Large intestine (tissue), 3 donors: ENCODE data around the gene ENG. TPM values are rescaled to one million over a fixed set of nuclear protein-coding genes. Genes with fewer than 3 reads are reported as not detected.
"Not testable (repeated sequence)": the region's sequence is repeated elsewhere in the genome, so short reads cannot be mapped to it uniquely, and the experiment has no call there.

Experiments used
- DNase-seq, 2 donors: peaks; one replicate each; pipeline versions ENCODE4 v3.0.0 to v3.0.0-alpha.2; 2013
- H3K27ac ChIP-seq: one replicate; pipeline ENCODE4 v1.5.1; 2013; ENCODE audit warnings: low read length
- H3K27me3 ChIP-seq: 2 replicates; pipeline ENCODE4 v1.6.1; 2013; ENCODE audit warnings: low read length; ENCODE audit not compliant: control insufficient read depth, insufficient read depth
- H3K36me3 ChIP-seq: 2 replicates; pipeline ENCODE4 v1.6.1; 2013; ENCODE audit warnings: low read length; ENCODE audit not compliant: control insufficient read depth, insufficient read depth
- H3K4me1 ChIP-seq: one replicate; pipeline ENCODE4 v1.6.1; 2013; ENCODE audit warnings: low read length; ENCODE audit not compliant: control insufficient read depth, insufficient read depth
- H3K4me3 ChIP-seq: one replicate; pipeline ENCODE4 v1.5.1; 2013; ENCODE audit warnings: low read length
- H3K9me3 ChIP-seq: one replicate; pipeline ENCODE4 v1.6.1; 2013; ENCODE audit warnings: mild to moderate bottlenecking, low read depth, low read length, moderate library complexity; ENCODE audit not compliant: control insufficient read depth
- WGBS: methylation state at CpG from one replicate; pipeline ENCODE4 v1.1.5; 2013; ENCODE audit warnings: low lambda C conversion rate; ENCODE audit not compliant: insufficient coverage; 5-methylcytosine and 5-hydroxymethylcytosine counted together
- polyA plus RNA-seq: library from polyadenylated mRNA; unstranded; fragments of 120-200 nt; gene quantifications from one replicate; pipeline ENCODE4 v1.2.1, GENCODE V29; 2013

The ENG gene
- polyA plus RNA-seq, 1 donor: 21.6 TPM

DNA sequence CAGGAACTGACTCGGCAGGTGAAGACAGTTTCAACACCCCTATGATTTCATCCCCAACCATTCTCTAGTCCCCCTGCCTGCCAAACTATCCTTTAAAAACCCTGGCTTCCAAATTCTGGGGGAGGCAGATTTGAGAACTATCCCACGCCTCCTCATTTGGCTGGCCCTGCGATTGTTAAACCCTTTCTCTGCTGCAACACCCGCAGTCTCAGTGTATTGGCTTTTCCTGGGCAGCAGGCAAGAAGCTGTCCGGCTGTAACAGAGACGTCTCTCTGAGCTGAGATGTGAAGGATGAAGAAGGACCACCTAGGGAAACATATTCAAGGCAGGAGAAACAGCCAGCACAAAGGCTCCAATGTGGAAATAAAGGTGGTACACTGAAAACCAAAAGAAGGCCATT lies 38.4 kb upstream of the ENG start:
- H3K4me1 ChIP-seq: peaks cover 9% of the 10 kb centered on the region
- peaks cover 25% of the 10 kb centered on the region for H3K9me3 ChIP-seq
- no peak for DNase-seq
- WGBS: 100% methylated on average over 2 of the region's 6 CpGs
- peaks cover 37% of the 10 kb centered on the region for H3K36me3 ChIP-seq
- no peaks in the 10 kb centered on the region for H3K27me3 ChIP-seq
- no peak overlapping the region for H3K4me3 ChIP-seq
- H3K27ac ChIP-seq: no peak overlapping the region

DNA sequence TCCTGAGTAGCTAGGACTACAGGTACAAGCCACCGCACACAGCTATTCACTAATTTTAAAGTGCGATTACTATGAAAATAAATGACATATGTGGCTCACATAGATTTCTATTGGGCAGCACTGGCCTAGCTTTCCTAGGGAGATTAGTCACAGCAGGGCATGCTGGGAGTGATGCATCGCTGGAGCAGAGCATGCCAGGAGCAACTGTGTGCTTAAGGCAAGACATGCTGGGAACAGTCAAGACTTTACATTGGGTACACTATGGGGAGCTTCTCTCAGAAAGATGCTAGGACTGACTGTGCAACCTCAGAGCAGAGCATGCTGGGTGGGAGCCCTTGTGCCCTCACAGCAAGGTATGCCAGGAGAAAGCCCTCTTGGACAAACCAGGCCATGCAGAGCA lies 35.6 kb upstream of the ENG start:
- no peak for DNase-seq
- WGBS: no CpG with 5 or more reads among the region's 3 CpGs
- H3K27me3 ChIP-seq: no peaks in the 10 kb centered on the region
- peaks cover 17% of the 10 kb centered on the region for H3K9me3 ChIP-seq
- no peak overlapping the region for H3K27ac ChIP-seq
- no peaks in the 10 kb centered on the region for H3K4me1 ChIP-seq
- H3K36me3 ChIP-seq: peaks cover 47% of the 10 kb centered on the region
- no peak overlapping the region for H3K4me3 ChIP-seq

DNA sequence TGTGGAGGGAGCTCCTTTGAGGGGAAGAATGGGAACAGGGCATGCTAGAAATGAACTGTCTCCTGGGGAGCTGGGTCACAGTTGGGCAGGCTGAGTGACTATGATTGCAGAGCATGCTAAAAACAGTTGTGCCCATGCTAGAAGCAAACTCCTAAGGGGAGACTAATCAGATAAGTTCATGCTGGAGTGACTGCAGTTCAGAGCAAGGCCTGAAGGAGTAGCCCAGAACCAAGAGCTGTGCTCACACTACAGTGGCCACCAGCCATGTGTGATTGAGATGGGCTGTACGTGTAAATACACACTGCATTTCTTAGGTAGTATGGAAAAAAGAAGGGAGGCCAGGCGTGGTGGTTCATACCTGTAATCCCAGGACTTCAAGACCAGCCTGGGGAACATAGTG lies 33.3 kb upstream of the ENG start:
- WGBS: no CpG with 5 or more reads among the region's 2 CpGs
- Histone ChIP-seq H3K27me3 (no peaks in the 10 kb centered on the region), H3K27ac (no peak overlapping the region), H3K9me3 (peaks cover 5% of the 10 kb centered on the region), H3K4me1 (no peaks in the 10 kb centered on the region), H3K4me3 (no peak overlapping the region), H3K36me3 (peaks cover 28% of the 10 kb centered on the region)
- DNase-seq: no peak

DNA sequence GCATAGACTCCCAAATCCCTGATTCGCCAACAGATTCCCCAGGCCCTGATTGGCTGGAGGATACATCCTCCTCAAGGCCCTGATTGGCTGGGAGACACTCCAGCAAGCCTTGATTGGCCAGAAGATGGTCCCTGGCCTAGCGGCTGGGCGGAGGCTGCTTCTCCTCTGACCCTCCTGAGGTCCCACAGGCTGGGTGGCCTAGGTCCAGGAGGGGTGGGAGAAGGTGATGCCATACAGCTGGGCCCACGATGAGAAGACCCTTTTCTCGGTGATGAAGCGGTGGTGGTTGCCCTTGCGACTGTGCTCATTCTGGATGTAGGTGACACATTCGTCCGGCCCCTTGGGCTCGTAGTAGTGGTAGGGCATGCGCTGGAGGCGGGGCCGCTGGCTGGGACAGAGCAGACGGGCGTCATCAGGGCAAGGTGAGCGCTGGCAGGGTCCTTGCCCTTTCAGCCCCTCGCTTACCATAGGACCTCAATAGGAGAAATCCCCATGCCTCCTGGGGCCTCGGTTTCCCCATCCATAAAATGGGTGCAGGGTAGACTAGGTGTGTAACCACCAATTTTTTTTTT lies 32.0 kb upstream of the ENG start:
- no peak for DNase-seq
- H3K4me1 ChIP-seq: no peaks in the 10 kb centered on the region
- H3K9me3 ChIP-seq: no peaks in the 10 kb centered on the region
- WGBS: no CpG with 5 or more reads among the region's 18 CpGs
- no peak overlapping the region for H3K4me3 ChIP-seq
- no peak overlapping the region for H3K27ac ChIP-seq
- no peaks in the 10 kb centered on the region for H3K27me3 ChIP-seq
- peaks cover 26% of the 10 kb centered on the region for H3K36me3 ChIP-seq

DNA sequence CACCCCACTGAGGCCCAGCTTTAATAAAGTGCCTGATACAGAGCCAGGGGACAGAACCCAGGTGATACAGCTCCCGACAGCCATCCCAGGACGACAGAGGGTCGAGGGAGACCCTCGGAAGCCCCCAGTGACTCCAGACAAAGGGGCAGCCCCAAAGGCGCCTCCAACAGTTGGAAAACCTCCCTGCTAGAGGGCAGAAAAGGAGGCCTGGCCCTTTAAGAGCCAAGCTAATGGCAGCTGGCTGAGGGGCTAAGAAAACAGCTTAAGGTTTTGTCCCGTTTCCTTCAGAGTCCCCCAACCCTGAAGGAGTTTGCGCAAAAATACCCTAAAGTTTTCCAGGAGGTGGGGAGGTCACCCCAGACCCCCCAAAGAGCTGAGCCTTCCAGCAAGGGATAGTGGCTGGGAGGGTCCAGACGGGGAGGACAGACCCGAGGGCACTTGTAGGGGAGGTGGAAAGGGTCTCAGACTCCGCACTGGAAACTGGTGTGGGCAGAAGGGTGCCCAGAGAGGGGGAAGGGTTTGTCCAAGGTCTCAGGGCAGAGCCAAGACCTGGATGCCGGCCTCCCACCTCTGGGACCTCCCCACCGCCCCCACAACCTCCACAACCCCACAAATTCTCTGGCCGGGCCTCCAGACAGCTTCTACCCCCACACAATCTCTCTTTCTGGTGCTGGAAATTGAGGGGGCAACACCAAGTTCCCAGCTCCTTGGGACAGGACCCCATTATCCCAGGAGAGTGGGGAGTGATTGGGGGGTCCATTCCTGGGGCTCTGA lies 31.2 kb upstream of the ENG start:
- no peaks in the 10 kb centered on the region for H3K9me3 ChIP-seq
- H3K4me1 ChIP-seq: no peaks in the 10 kb centered on the region
- H3K27me3 ChIP-seq: no peaks in the 10 kb centered on the region
- H3K4me3 ChIP-seq: no peak overlapping the region
- H3K36me3 ChIP-seq: peaks cover 26% of the 10 kb centered on the region
- no peak for DNase-seq
- H3K27ac ChIP-seq: no peak overlapping the region
- WGBS: no CpG with 5 or more reads among the region's 13 CpGs

DNA sequence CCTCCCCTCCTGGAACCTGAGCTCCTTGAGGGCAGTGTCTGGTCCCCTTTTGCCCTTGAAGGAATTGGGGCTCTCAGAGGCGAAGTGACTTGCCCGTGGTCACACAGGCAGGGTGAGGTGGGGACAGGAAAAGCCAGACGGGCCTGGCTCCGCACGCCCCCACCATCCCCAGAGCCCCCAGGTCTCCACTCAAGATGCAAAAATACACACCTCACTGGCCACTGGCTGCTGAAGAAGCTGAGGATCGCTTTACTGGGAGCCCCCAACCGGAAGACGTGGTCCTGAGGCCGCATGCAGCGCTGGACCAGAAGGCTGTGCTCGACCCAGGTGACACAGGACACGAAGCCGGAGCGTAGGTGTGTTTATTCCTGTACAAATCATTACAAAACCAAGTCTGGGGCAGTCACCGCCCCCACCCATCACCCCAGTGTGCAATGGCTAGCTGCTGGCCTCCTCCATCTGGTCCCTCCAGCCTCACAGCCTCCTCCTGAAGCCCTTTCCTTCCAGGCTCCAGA lies 30.6 kb upstream of the ENG start:
- H3K27ac ChIP-seq: no peak overlapping the region
- DNase-seq: no peak
- no peaks in the 10 kb centered on the region for H3K4me1 ChIP-seq
- WGBS: no CpG with 5 or more reads among the region's 15 CpGs
- H3K36me3 ChIP-seq: peaks cover 21% of the 10 kb centered on the region
- no peak overlapping the region for H3K4me3 ChIP-seq
- no peaks in the 10 kb centered on the region for H3K27me3 ChIP-seq
- H3K9me3 ChIP-seq: no peaks in the 10 kb centered on the region

DNA sequence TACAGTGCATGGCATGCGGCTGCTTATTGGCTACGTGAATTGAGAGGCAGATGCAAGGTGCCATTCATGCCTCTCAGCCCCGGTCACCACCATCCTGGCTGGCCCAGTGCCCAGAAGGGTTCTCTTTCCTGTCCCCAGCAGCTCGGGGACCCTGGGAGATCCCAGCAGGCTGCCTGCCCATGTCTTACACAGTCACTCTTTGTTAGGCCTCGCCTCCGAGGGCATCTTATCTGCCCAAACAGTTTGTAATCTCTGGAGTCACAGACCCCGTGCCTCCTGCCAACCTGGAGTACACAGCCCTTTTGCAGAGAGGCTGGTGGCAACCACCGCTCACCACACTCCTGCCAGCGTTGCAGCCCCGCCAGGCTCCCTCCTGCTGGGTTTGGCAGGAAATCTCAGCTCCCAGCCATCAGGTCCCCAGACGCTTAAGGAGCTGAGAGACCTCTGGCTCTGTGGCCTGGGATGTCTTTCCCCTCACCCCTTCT lies 30.0 kb upstream of the ENG start:
- Histone ChIP-seq H3K27me3 (no peaks in the 10 kb centered on the region), H3K4me1 (no peaks in the 10 kb centered on the region), H3K4me3 (no peak overlapping the region), H3K27ac (no peak overlapping the region), H3K36me3 (peaks cover 21% of the 10 kb centered on the region), H3K9me3 (no peaks in the 10 kb centered on the region)
- WGBS: no CpG with 5 or more reads among the region's 11 CpGs
- no peak for DNase-seq

DNA sequence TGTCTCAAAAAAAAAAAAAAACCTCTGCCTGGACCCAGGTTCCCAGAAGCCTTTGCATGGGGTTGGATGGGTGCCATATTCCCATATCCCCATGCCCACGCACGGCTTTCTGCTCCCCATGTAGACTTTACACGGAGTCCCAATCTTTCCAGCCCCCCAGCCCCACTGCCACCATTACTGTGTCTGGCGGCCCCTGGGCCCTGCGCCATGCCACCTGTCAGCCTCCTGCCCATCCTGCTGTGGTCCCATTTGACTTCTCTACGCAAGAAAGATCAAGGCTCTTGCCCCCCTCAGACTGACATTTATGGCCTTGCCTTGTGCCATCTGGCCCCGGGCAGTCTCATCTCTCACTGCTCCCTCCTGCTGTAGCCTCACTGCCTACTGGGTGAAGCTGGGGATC lies 29.5 kb upstream of the ENG start:
- Histone ChIP-seq H3K36me3 (peaks cover 21% of the 10 kb centered on the region), H3K27me3 (no peaks in the 10 kb centered on the region), H3K4me1 (no peaks in the 10 kb centered on the region), H3K27ac (no peak overlapping the region), H3K4me3 (no peak overlapping the region), H3K9me3 (no peaks in the 10 kb centered on the region)
- DNase-seq: no peak
- WGBS: no CpG with 5 or more reads among the region's 7 CpGs

DNA sequence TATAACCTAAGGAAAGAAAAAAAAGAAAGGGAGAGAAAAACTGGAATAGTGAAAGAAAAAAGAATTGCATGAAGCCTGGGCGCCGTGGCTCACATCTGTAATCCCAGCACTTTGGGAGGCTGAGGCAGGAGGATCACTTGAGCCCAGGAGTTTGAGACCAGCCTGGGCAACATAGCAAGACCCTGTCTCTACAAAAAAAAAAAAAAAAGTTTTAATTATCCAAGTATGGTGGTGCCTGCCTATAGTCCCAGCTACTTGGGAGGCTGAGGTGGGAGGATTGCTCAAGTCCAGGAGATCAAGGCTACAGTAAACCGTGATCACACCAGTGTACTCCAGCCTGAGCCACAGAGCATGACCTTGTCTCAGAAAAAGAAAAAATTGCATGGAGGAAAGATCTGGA lies 27.3 kb upstream of the ENG start:
- peaks cover 10% of the 10 kb centered on the region for H3K36me3 ChIP-seq
- H3K27me3 ChIP-seq: peaks cover 12% of the 10 kb centered on the region
- H3K4me3 ChIP-seq, H3K27ac ChIP-seq, H3K4me1 ChIP-seq, DNase-seq, H3K9me3 ChIP-seq: not testable (repeated sequence)
- WGBS: no CpG with 5 or more reads among the region's 3 CpGs

DNA sequence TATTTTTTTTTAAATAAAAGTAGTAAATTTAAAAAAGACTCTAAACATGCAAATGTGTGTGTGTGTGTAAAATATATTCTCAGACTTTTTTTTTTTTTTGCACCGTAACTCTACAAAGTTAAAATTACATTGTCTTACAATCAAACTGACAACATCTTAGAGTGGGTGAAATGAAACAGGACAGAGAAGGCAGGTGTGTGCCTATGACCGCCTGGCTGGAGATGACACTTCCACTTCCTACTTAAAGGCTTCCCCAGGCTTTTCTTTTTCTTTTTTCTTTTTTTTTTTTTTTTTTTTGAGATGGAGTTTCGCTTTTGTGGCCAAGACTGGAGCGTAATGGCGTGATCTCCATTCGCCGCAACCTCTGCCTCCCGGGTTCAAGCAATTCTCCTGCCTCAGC lies 25.7 kb upstream of the ENG start:
- no peaks in the 10 kb centered on the region for H3K36me3 ChIP-seq
- peaks cover 11% of the 10 kb centered on the region for H3K4me1 ChIP-seq
- WGBS: no CpG with 5 or more reads among the region's 8 CpGs
- H3K9me3 ChIP-seq: no peaks in the 10 kb centered on the region
- DNase-seq: no peak
- no peak overlapping the region for H3K27ac ChIP-seq
- H3K27me3 ChIP-seq: peaks cover 12% of the 10 kb centered on the region
- H3K4me3 ChIP-seq: no peak overlapping the region
